GM21423 (cell line): ENCODE data around the gene UROD.

Source experiments
- ATAC-seq: cut with Tn5 transposase; IDR thresholded peaks from one replicate; pipeline ENCODE4 v1.9.1; 2021; ENCODE audit warnings: mild to moderate bottlenecking, moderate library complexity; ENCODE audit not compliant: unreplicated experiment

UROD gene

DNA sequence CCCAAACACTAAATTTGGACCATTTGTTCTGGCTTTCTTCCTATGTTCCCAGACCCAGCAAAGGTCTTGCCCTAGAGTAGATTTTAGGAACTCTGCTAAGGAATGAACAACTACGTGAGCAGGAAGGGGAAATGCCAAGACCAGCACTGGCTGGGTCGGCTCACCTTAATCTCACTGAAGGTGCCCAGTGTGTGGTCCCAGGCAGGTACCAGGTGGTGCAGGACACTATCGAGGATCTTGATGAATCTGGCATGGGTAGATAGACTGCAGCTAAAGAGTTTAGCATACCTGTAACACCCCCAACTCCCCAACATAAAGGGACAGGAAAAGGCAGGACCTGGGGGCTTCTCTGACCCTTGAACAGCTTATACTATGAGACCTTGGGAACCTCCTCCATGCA, 4.0 kb upstream of the UROD start:
- no peak for ATAC-seq

DNA sequence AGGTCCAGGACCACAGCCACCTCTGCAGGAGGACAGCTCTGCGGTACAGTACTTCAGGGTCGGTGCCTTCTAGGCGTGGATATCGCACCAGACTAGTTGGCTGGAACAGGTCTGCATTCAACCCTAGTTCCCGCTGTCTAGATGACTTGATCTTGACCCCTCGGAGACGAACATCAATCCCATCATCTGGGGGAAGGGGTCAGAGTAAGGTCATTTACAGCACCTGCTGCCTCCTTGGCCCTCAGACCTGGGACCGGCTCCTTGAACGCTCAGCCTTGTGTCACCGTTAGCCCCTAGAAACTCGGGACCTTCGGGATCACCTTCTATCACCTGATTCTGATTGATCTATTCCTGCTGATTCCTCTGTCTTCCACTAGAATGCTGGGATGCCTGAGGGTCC, 3.5 kb upstream of the UROD start:
- ATAC-seq = no peak

DNA sequence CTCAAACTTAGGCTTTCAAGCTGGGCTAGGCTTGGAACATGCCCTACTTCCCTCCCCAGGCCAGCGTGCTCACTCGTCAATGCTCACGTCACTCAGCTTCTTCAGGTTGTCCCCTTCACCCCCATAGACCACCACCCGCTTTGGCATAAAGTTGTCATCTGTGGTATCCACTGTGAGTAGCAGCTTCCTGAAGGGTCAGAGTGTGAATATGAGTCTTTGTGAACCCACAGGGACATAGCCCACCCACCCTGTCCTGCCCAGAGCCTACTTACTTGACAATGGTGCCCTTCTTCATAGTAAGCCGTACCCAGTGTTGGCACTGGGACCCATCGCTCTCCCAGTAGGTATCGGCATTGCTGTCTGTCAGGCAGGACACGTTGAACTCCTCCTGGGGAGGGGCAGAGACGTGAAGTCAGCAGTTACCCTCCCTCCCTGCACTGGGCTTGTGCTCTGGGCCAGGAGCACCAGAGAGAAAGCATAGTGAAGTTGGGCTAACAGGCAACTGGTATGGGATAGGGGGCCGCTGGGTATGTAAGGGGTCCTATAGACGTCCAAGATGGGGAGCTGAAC, 2.7 kb upstream of the UROD start:
- ATAC-seq = no peak

DNA sequence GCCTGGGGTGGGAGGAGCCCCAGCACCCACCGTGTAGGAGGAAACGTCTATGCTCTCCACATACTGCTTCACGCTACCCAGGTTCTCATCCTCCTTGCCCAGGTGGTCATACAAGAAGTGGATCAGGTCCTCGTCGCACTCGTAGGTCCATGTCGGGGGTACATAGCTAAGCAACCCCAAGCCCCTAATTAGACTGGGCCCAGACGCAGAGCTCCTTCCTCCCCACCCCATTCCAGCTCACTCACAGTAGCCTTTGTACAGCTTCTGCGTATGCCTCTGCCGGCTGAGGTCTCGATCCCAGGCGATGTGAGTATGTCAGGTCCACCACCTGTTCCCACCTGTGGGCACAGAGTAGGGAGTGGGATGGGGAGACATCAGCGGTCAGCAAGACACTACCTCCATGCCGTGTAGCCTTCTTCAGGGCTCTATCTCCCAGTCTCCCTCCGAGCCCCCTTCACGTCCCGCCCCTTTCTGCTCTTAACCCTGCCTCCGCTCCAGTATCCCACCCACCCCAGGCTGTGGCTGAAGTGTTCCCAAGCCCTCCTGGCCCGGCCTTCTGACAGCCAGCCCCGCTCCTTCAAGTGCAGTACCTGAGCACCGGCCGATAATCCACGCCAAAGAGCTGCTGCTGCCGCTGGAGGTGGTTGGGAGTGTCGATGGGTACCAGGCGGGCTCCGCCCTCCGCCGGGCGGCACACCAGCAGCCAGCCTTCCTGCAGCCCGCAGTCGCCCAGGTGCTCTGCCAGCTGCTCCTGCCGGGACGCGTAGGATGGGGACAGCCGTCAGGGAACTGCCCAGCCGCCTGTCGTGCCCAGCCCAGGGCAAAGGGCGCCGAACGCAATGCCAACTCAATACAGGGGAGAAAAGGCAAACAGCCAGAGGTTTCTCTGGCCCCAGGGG, 1.8 kb upstream of the UROD start:
- ATAC-seq = no peak

DNA sequence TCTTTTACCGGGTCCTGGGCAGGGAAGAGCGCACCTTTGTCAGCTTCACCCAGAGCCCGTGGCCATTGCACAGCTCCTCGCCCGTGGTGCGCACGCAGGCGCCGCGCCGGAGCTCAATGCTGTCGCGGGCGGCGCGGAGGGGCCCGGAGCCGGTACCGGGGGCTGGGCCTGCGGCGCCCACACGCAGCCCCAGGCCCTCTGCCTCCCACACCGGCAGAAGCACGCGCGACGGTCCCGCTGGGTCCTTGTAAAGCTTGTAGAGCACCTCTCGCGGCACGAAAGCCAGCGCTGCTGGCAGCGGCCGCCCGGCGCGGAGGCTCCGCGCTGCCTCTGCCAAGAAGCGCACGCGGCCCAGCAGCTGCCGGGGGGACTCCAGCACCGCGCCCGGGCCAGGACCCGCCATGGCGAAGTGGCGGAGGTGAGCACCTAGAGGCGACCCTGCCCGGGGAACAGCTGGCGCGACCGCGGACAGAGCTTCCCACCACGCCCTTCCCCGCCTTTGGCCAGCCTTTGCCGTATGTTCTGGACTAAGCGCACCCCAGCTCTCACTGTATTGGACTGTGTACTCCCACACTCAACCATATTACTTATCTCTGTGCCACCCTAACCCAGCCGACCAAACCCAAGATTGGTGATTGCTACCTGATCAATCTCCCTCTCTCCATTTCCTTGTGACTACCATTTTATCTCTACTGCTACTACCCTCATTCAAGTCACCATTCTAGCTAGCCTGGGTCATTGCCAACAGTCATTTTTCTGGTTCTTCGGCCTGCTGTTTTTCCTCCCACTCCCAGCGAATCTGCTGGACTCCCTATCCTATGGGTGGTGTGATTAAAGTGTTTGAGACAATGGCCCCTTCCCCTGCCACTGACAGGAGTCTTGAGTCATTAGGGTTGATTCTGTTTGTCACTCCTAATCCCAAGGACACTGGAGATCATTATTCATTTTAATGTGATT, 921 bp upstream of the UROD start, which contains the start of gene HECTD3:
HECTD3 (minus strand) TSS at position 470 of the 957 bp plus-strand sequence; CDS start at position 403, 67 bp downstream.
- ATAC-seq = peak; percentile 64

DNA sequence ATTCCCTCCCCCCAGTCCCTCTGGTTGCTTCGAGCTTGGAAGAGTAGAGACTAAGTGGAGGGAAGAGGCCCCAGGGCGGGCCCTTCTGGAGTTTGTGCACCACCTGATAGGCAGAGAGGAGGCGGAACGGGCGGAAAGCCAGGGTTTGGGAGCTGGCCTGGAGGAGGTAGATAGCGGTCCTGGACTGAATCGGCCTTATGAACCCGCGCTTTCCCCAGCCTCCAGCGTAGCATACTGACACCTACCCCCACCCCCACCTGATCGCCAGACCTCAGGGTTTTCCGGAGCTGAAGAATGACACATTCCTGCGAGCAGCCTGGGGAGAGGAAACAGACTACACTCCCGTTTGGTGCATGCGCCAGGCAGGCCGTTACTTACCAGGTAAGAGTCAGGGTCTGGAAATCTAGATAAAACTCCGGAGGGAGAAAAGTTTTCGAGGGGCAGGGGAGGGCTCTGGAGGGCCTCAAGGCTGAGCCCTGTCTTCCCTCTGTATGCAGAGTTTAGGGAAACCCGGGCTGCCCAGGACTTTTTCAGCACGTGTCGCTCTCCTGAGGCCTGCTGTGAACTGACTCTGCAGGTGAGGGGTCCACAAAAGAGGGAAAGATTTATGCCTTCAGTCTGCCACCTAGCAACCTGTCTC, 705 bp downstream of the UROD start:
- ATAC-seq = no peak

DNA sequence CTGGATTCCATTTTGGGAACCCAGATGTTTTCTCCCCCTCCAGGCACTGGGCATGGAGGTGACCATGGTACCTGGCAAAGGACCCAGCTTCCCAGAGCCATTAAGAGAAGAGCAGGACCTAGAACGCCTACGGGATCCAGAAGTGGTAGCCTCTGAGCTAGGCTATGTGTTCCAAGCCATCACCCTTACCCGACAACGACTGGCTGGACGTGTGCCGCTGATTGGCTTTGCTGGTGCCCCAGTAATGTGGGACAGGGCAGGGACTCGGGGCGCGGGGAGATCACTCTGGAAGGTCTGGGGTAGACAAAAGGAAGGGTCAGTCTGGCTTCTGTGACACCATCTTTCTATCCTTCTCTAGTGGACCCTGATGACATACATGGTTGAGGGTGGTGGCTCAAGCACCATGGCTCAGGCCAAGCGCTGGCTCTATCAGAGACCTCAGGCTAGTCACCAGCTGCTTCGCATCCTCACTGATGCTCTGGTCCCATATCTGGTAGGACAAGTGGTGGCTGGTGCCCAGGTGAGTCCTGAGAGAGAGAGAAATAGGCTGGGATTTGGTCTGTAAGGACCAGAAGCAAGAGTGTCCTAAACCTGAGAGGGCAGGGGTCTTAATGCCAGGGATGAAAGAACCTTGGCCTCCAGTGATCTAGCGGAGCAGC, 1.6 kb downstream of the UROD start:
- no peak for ATAC-seq

DNA sequence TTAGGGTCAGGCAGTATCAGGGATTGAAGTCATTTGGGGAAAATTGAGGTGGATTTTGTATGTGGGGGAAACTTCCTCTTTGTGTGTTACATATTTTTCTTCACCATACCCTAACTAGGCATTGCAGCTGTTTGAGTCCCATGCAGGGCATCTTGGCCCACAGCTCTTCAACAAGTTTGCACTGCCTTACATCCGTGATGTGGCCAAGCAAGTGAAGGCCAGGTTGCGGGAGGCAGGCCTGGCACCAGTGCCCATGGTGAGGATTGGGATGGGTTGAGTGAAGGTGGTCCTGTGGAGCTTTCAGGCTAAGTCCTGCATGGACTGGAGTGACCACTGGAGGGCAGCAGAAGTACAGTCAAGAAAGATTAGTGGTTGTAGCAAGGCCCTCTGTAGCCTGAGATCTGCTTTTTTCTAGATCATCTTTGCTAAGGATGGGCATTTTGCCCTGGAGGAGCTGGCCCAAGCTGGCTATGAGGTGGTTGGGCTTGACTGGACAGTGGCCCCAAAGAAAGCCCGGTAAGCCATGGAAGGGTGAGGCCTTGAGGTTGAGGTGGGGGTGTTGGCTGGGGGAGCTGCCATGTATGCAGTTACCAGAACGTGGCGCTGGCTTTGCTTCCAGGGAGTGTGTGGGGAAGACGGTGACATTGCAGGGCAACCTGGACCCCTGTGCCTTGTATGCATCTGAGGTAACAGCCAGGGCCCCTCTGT, 2.4 kb downstream of the UROD start:
- ATAC-seq = no peak

DNA sequence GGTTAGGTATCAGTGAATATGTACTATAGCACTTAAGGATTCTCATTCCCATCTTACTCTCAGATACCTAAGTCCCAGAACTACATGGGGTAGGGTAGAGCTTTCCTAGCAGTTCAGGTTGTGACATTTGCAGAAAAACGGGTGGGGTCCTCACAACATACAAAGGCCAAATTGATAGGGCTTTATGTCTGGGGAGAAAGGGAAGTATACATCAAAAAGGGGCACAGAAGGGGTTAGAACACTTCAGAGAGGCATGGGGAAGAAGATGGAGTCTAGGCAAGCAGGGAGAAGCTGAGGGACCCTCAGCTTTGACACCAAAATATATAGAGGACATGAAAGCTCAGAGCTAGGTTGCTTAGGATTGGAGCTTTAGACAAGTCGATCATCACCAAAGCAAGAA, 3.6 kb downstream of the UROD start:
- ATAC-seq = no peak

DNA sequence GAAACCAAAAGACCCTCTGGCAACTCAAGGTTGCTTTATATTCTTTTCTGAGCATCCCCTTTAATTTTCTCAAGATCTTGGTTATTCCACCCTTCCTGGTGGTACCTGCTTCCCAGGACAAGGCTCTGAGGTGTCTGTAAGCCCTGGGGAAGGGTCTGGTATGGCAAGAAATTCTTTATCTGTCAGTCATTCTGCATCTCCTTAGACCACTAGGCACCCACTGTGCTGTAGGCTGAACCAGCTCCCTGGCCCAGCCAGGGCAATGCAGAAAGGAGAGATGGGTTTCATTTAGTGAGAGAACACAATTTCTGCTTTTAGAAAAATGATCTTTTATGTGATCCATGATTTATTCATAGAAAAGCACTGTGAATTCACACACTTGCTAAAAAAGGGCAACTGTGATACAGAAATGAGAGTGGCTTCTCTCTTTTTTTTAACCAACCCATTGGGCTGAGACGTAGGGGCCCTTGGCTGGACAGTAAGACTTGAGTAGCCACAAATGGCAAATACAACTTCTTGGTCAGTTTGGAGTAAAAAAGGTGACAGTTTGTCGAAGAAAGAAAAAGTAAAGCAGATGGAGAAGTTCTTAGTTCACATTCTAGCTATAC, 4.1 kb downstream of the UROD start:
- no peak for ATAC-seq

DNA sequence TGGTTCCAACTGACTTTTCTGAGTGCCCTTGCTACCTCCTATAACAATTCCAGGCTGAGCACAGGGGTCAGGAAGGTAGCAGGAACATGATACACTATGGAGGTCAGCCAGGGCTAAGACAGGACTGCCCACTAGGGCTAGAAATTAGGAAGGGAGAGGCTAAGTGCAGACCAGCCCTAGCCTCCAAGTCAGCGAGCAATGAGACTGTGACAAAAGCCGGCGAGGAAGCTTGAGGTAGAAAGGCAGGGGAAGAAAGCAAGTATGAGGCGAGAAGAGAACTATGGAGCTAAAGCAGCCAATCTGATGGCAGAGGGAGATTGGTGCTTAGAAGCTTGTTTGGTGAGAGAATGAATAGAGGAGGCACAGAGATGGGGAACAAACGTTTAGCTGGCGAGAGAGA, 4.7 kb downstream of the UROD start:
- no peak for ATAC-seq

DNA sequence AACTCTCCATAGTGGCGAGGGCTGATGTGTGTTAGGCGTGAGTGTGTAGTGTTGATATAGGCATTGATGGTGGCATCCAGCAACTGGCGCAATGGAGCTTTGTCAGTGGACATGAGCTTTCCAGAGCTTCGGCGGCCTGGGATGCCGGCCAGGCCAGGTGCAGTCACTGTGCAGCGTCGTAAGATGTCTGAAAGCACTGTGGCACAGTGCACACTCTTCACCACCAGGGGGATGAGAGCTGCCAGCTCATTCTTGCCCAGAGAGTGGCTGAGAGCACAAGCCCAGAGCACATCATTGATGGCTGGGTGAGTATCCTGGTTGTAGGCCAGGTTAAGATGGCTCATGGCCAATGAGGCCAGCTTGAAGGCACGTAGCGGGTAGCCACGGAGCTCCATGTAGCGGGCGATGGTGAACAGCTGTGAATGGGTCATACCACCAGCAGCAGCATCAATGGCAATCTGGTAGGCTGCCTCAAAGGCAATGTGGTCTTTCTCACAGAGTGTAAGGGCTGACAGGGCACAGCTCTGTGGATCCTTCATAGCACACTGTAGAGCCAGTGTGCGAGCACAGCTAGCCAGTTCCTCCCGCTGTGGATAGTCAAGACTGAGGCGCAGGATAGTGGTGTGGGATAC, 6.7 kb downstream of the UROD start:
- no peak for ATAC-seq

DNA sequence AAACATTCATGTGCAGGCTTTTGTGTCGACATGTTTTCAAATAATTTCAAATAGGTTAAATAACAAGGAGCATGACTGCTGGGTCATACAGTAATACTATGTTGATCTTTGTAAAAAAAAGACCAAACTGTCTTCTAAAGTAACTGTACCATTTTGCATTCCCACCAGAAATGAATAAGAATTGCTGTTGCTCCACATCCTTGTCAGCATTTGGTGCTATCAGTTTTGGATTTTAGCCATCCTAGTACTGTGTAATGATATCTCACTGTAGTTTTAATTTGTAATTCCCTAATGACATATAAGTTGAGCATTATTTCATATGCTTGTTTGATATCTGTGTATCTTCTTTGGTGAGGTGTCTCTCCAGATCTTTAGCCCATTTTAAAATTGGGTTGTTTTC, 11.6 kb downstream of the UROD start:
- no peak for ATAC-seq

DNA sequence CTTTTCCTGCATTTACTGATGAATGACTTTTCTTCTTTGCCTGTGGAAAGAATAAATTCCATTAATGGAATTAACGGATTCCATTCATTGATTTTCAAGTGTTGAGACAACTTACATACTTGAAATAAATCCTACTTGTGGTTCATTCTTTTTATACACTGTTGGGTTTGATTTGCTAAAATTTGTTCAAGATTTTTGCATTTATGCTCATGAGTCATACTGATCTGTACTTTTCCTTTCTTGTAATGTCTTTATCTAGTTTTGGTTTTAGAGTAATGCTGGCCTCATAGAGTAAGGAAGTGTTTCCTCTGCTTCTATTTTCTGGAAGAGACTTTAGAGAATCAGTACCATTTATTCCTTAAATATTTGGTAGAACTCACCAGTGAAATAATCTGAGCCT, 14.4 kb downstream of the UROD start:
- no peak for ATAC-seq

DNA sequence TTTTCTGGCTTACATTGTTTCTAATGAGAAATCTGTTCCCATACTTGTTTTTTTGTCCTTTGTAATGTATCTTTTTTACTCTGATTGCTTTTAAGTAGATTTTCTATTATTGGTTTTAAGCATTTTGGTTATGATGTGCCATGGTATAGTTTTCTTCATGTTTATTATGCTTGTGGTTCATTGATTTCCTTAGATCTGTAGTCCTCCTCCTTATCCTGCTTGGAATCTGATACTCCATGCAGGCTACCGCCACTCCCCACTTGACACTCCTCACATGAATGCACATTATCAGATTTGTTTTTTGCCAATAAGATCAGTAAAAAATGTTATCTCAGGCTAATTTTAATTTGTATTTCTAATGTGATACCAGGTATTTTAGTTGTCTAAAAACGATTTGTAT, 20.8 kb downstream of the UROD start:
- no peak for ATAC-seq

DNA sequence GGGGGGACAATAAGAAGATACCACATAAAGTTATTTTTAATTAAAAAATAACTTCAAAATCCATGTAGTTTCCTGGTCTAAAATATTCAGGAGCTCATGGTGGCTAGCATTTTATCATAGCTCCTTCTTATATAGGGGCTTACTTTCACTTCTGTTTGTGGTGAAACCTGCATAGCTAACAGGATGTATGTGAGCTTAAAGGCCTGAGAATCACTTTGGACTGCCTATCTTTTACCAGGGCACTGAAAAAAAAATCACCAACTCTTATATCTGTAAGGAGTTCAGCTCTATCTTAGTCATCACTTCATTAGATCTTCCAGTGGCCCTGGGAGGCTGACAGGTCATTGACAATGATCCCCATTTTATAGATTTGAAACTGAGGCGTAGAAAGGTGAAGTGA, 21.3 kb downstream of the UROD start:
- ATAC-seq = no peak

DNA sequence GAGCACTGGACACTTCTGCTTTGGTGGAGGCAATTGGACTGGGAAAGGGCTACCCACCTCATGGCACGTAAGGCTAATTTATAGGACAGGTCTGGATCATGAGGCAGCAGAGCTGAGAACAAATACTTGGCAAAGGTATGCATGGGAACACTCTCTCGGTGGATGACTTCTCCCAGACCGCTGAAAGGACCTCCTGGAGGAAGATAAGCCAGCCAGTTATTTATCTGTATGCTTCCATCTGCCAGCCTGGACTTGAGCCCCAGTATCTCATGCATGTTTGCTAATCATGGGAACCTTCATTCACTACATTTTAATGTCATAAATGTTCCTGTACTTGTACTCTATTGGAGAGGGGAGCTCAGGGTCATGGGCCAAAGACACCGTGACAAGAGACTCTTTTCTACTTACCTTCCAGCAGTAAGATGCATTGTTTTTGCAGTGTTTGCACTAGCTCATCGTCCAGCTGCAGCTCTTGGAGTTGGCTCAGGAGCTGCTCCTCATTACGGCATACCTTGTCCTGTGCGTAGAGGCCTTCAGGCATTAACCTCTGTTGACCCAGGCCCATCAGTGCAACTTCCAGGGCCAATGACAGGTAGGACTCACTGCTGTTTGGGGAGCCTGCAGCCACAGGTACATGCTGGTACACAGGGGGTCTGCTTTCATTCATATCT, 23.7 kb downstream of the UROD start:
- no peak for ATAC-seq

DNA sequence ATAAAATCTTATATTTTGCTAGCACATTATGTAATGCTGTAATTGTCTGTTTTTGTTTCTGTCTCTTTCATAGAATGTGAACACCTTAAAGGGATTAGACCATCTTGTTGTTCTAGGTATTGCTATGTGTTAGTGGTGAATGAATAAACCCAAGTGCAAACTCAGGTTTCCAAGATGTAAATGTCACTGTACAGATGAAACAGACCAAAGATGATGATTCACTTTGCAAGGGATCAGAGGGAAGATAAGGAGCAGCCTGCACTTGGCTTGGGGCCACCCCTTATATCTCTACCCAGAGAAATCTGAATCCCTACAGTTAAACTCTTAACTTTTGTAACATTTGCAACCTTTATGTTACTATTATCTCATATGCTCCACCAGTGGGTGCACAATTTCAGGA, 25.4 kb downstream of the UROD start:
- no peak for ATAC-seq
